Body of pancreas (tissue), 4 donors: Measurements from ENCODE around the gene CRYBA1.

Experiments used
- CTCF ChIP-seq, 7 experiments: fragments of 450-650 bp in 4 of 7; fragments of 200-600 bp in 3 of 7; sonication (generic) in 3 of 7; IDR thresholded peaks; one replicate each; pipeline ENCODE4 v1.5.1; 2016 to 2019; ENCODE audit warnings: antibody characterized with exemption in 7 of 7
- POLR2A ChIP-seq, 3 donors: fragments of 450-650 bp; IDR thresholded peaks; one replicate each; pipeline ENCODE4 v1.6.1; 2016; ENCODE audit warnings: antibody characterized with exemption in 3 of 3, mild to moderate bottlenecking in 2 of 3

GRCh38 chr17:29215717-29216116, 30.9 kb upstream of the CRYBA1 start:
- TF ChIP-seq CTCF (IDR thresholded peaks at IDR 0.05), result no peak
- TF ChIP-seq POLR2A (IDR thresholded peaks at IDR 0.05), result no peak
